OCI-LY7 (cell line): ENCODE data around the gene RHOB. TPM values are rescaled to one million over a fixed set of nuclear protein-coding genes. Genes with fewer than 3 reads are reported as not detected.

Source experiments
- BruUV-seq: library from RNA; stranded (reverse); fragments of 400-500 nt; replicated peaks from 2 replicates; lab custom pipeline; 2021; lab: Mats Ljungman, UMichigan
- CTCF ChIA-PET: fragments of 300-600 bp; sonication (Branson Sonifier 250); formaldehyde crosslinking; loops from one replicate; lab custom pipeline; 2022; ENCODE audit warnings: antibody characterized with exemption; ENCODE audit not compliant: unreplicated experiment; lab: Charles Lee
- POLR2A ChIA-PET: fragments of 300-600 bp; sonication (Branson Sonifier 250); formaldehyde crosslinking; loops from one replicate; lab custom pipeline; 2022; ENCODE audit warnings: antibody characterized with exemption; lab: Charles Lee
- DNase-seq: peaks from one replicate; pipeline ENCODE4 v3.0.0-alpha.2; 2015; ENCODE audit warnings: low spot score
- H2AFZ ChIP-seq: fragments of 200-600 bp; sonication (generic), shearing (Covaris generic); 2 replicates; pipeline ENCODE4 v1.6.1; 2014; ENCODE audit warnings: mild to moderate bottlenecking, antibody characterized with exemption, low read length, moderate library complexity
- H3K27ac ChIP-seq: fragments of 200-600 bp; sonication (generic); 2 replicates; pipeline ENCODE4 v1.5.1; 2014; ENCODE audit warnings: mixed run types, low read depth, mild to moderate bottlenecking, moderate library complexity, low read length, inconsistent platforms; ENCODE audit not compliant: poor library complexity, severe bottlenecking
- H3K36me3 ChIP-seq: fragments of 200-600 bp; sonication (generic); 2 replicates; pipeline ENCODE4 v1.6.1; 2014; ENCODE audit warnings: mild to moderate bottlenecking, antibody characterized with exemption, low read length, moderate library complexity, mixed read lengths; ENCODE audit not compliant: insufficient read depth
- H3K4me1 ChIP-seq: fragments of 200-600 bp; sonication (generic); 2 replicates; pipeline ENCODE4 v1.5.1; 2014; ENCODE audit warnings: mild to moderate bottlenecking, low read length; ENCODE audit not compliant: insufficient read depth, poor library complexity, severe bottlenecking
- H3K4me2 ChIP-seq: fragments of 200-600 bp; sonication (generic); 2 replicates; pipeline ENCODE4 v1.6.1; 2014; ENCODE audit warnings: mild to moderate bottlenecking, low read length
- H3K4me3 ChIP-seq: fragments of 200-600 bp; sonication (generic); 2 replicates; pipeline ENCODE4 v1.5.1; 2014; ENCODE audit warnings: mild to moderate bottlenecking, low read depth, low read length; ENCODE audit not compliant: poor library complexity, severe bottlenecking
- H3K79me2 ChIP-seq: fragments of 200-600 bp; sonication (generic); 2 replicates; pipeline ENCODE4 v1.6.1; 2016; ENCODE audit warnings: low read depth, mild to moderate bottlenecking, low read length, moderate library complexity, mixed read lengths; ENCODE audit not compliant: insufficient read depth
- H3K9me2 ChIP-seq: fragments of 200-600 bp; sonication (generic); 2 replicates; pipeline ENCODE4 v1.6.1; 2016; ENCODE audit warnings: mild to moderate bottlenecking, low read length, mixed read lengths; ENCODE audit not compliant: insufficient read depth
- H3K9me3 ChIP-seq: fragments of 200-600 bp; sonication (generic); 2 replicates; pipeline ENCODE4 v1.6.1; 2014; ENCODE audit warnings: mild to moderate bottlenecking, mixed run types, low read length, mixed read lengths
- H4K20me1 ChIP-seq: fragments of 200-600 bp; sonication (generic); 2 replicates; pipeline ENCODE4 v1.6.1; 2014; ENCODE audit warnings: mild to moderate bottlenecking, antibody characterized with exemption, low read length, moderate library complexity, mixed read lengths; ENCODE audit not compliant: insufficient read depth
- EZH2phosphoT487 ChIP-seq: fragments of 200-600 bp; sonication (generic); IDR thresholded peaks from 2 replicates; pipeline ENCODE4 v1.6.1; 2018; ENCODE audit warnings: low read depth, borderline replicate concordance, mild to moderate bottlenecking, mixed run types, antibody characterized with exemption, low read length, moderate library complexity, mixed read lengths
- intact Hi-C: fragments of 100-400 bp; cut with micrococcal nuclease; formaldehyde crosslinking; loops from one replicate; pipeline ENCODE4 v1.10.0; 2022; ENCODE audit not compliant: unreplicated experiment
- total RNA-seq, 2 experiments: library from RNA; depleted of rRNA in 1 of 2; stranded (reverse); fragments of >200 nt in 1 of 2; shearing (Covaris generic) in 1 of 2; gene quantifications; 2 replicates each; pipeline ENCODE4 v1.2.3, GENCODE V29; 2014 to 2022
- TF ChIP-seq, protein P1 (sequence below): fragments of 200-600 bp; sonication (generic); conservative IDR thresholded peaks from 2 replicates; pipeline ENCODE4 v1.5.1; 2014; ENCODE audit warnings: mild to moderate bottlenecking, antibody characterized with exemption, low read length, moderate library complexity, mixed read lengths

RHOB gene
- total RNA-seq, 2 experiments from 2014 or later, result 0.36 TPM; not detected in 1

- Histone ChIP-seq H3K4me1 (no peaks in the 10 kb centered on the region), H2AFZ (no peak overlapping the region), H3K9me2 (no peaks in the 10 kb centered on the region), H3K4me2 (no peak overlapping the region), H4K20me1 (no peaks in the 10 kb centered on the region), H3K9me3 (no peaks in the 10 kb centered on the region), H3K27ac (no peak overlapping the region), H3K36me3 (no peaks in the 10 kb centered on the region), H3K79me2 (no peaks in the 10 kb centered on the region), H3K4me3 (no peak overlapping the region)
- no peak for DNase-seq
- no TSS peak for BruUV-seq
- TF ChIP-seq EZH2phosphoT487, result no peak
- ChIA-PET CTCF (no interaction called here), POLR2A (no interaction called here)
- intact Hi-C loops, result no loop called here
Measured at GRCh38 chr2:20452551-20452950, 5.7 kb downstream of the RHOB start.

DNA sequence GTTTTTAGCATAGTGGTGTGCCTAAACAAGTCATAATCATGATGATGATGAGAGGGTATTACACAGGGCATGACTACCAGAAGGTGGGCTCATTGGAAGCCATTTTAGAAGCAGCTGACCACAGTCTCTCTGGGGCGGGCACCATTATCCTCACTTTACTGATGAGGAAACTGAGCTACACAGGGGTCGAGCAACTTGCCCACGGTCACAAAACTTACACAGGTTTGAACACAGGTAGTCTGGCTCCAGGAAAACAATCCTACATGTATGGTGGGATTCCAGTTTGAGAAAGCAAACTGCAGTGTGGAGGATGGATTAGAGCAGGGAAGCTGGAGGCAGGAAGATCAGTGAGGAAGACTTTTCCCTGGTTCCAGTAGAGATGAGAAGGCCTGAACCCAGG is 6.2 kb downstream of the RHOB start:
- no peaks in the 10 kb centered on the region for H3K4me1 ChIP-seq
- BruUV-seq, result no TSS peak
- H3K79me2 ChIP-seq, result no peaks in the 10 kb centered on the region
- POLR2A ChIA-PET, result no interaction called here
- no peak overlapping the region for H3K4me2 ChIP-seq
- no peaks in the 10 kb centered on the region for H3K36me3 ChIP-seq
- H2AFZ ChIP-seq, result no peak overlapping the region
- no peaks in the 10 kb centered on the region for H3K9me2 ChIP-seq
- H3K9me3 ChIP-seq, result no peaks in the 10 kb centered on the region
- DNase-seq, result no peak
- intact Hi-C loops, result no loop called here
- H3K4me3 ChIP-seq, result no peak overlapping the region
- TF ChIP-seq, protein P1, sequence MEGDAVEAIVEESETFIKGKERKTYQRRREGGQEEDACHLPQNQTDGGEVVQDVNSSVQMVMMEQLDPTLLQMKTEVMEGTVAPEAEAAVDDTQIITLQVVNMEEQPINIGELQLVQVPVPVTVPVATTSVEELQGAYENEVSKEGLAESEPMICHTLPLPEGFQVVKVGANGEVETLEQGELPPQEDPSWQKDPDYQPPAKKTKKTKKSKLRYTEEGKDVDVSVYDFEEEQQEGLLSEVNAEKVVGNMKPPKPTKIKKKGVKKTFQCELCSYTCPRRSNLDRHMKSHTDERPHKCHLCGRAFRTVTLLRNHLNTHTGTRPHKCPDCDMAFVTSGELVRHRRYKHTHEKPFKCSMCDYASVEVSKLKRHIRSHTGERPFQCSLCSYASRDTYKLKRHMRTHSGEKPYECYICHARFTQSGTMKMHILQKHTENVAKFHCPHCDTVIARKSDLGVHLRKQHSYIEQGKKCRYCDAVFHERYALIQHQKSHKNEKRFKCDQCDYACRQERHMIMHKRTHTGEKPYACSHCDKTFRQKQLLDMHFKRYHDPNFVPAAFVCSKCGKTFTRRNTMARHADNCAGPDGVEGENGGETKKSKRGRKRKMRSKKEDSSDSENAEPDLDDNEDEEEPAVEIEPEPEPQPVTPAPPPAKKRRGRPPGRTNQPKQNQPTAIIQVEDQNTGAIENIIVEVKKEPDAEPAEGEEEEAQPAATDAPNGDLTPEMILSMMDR, result no peak
- TF ChIP-seq EZH2phosphoT487, result no peak
- no peak overlapping the region for H3K27ac ChIP-seq
- CTCF ChIA-PET, result interaction anchor here (0.6 kb wide), 1 partner anchor 143 kb away, joined by 3 read pairs; no protein-coding TSS in a partner anchor
- H4K20me1 ChIP-seq, result no peaks in the 10 kb centered on the region

DNA sequence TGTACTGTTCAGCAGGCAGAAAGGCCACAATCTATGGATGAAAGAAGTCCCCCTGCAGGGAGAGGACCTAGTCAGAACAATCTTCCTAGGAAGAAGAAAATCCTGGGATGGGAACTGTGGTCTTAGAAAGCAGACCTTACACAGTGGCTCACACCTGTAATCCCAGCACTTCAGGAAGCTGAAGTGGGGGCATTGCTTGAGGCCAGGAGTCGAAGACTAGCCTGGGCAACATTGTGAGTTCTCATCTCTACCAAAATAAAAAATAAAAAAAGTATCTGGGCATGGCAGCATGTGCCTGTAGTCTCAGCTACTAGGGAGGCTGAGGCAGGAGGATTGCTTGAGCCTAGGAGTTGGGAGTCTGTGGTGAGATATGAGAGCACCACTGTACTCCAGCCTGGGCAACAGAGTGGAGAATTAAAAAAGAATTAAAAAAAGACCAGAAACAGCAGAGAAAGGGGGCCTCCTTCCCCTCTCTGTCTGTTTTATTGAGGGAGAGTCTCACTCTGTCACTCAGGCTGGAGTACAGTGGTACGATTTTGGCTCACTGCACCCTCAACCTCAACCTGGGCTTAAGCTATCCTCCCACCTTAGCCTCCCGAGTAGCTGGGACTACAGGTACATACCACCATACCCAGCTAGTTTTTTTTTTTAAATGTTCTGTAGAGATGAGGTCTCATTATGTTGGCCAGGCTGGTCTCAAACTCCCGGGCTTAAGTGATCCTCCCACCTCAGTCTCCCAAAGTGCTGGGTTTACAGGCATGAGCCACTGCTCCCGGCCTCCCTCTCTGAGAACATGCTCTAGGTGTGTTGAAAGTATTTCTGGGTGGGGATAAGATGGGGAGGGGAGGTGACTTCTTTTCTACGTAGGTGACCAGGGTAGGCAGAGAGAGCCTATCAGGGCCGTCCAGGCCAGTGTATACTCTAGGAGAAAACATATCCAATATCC is 7.4 kb downstream of the RHOB start:
- Histone ChIP-seq H3K9me3 (no peaks in the 10 kb centered on the region), H3K36me3 (no peaks in the 10 kb centered on the region), H3K9me2 (no peaks in the 10 kb centered on the region), H4K20me1 (no peaks in the 10 kb centered on the region), H3K27ac (no peak overlapping the region), H3K79me2 (no peaks in the 10 kb centered on the region), H3K4me1 (no peaks in the 10 kb centered on the region), H3K4me3 (no peak overlapping the region), H2AFZ (no peak overlapping the region), H3K4me2 (no peak overlapping the region)
- ChIA-PET CTCF (no interaction called here), POLR2A (interaction anchor here (0.5 to 1.0 kb wide), 3 partner anchors 10 to 616 kb away, joined by 3 read pairs; no protein-coding TSS in a partner anchor)
- TF ChIP-seq, protein P1, result no peak
- TF ChIP-seq EZH2phosphoT487, result no peak
- DNase-seq, result no peak
- intact Hi-C loops, result no loop called here
- BruUV-seq, result no TSS peak
